Liver (tissue), 9 donors: ENCODE results near the gene EXOC6B. TPM values are rescaled to one million over a fixed set of nuclear protein-coding genes. Genes with fewer than 3 reads are reported as not detected.

ENCODE experiments used
- DNase-seq: peaks from one replicate; pipeline ENCODE4 v3.0.0-alpha.2; 2017; ENCODE audit warnings: low spot score
- H3K27ac ChIP-seq, 2 donors: one replicate each; pipeline ENCODE4 v1.7.0; 2013; ENCODE audit warnings: inconsistent platforms in 2 of 2, low read length in 2 of 2, control low read depth in 1 of 2, low read depth in 1 of 2, mild to moderate bottlenecking in 1 of 2
- H3K27me3 ChIP-seq, 4 donors: one replicate each; pipeline versions ENCODE4 v1.6.1 to v1.7.0; 2013; ENCODE audit warnings: low read length in 3 of 4, inconsistent platforms in 1 of 4, mild to moderate bottlenecking in 1 of 4, moderate library complexity in 1 of 4; ENCODE audit not compliant: control insufficient read depth in 4 of 4, insufficient read depth in 4 of 4
- H3K36me3 ChIP-seq, 4 donors: one replicate each; pipeline versions ENCODE4 v1.6.1 to v1.7.0; 2013; ENCODE audit warnings: low read length in 3 of 4, mild to moderate bottlenecking in 3 of 4, low read depth in 1 of 4, moderate library complexity in 1 of 4; ENCODE audit not compliant: control insufficient read depth in 4 of 4, insufficient read depth in 3 of 4
- H3K4me1 ChIP-seq, 4 donors: one replicate each; pipeline versions ENCODE4 v1.6.1 to v1.7.0; 2013; ENCODE audit warnings: low read length in 3 of 4, mild to moderate bottlenecking in 3 of 4, moderate library complexity in 1 of 4; ENCODE audit not compliant: control insufficient read depth in 4 of 4, insufficient read depth in 4 of 4
- H3K4me3 ChIP-seq, 3 donors: one replicate each; pipeline versions ENCODE4 v1.6.1 to v1.7.0; 2013; ENCODE audit warnings: low read length in 3 of 3, control low read depth in 1 of 3, low read depth in 1 of 3, mild to moderate bottlenecking in 1 of 3
- H3K9ac ChIP-seq, 2 donors: one replicate each; pipeline ENCODE4 v1.7.0; 2013; ENCODE audit warnings: low read length in 2 of 2, mild to moderate bottlenecking in 2 of 2, moderate library complexity in 2 of 2, control low read depth in 1 of 2, low read depth in 1 of 2
- H3K9me3 ChIP-seq, 4 donors: one replicate each; pipeline versions ENCODE4 v1.6.1 to v1.7.0; 2013; ENCODE audit warnings: low read length in 3 of 4; ENCODE audit not compliant: control insufficient read depth in 4 of 4
- CTCF ChIP-seq: fragments of 150-350 bp; IDR thresholded peaks from 2 replicates; pipeline ENCODE4 v1.5.1; 2017; ENCODE audit warnings: improper control_type of control experiment, low read depth, low read length; ENCODE audit not compliant: missing input control
- EGR1 ChIP-seq, 2 donors: IDR thresholded peaks; 2 replicates each; pipeline ENCODE4 v1.6.1; 2016 to 2018; ENCODE audit warnings: antibody characterized with exemption in 2 of 2, low read depth in 2 of 2
- HNF4A ChIP-seq, 2 donors: conservative IDR thresholded peaks; 2 replicates each; pipeline ENCODE4 v1.6.1; 2016; ENCODE audit warnings: antibody characterized with exemption in 2 of 2, mild to moderate bottlenecking in 2 of 2
- HNF4G ChIP-seq: IDR thresholded peaks from 2 replicates; pipeline ENCODE4 v1.6.1; 2016; ENCODE audit warnings: antibody characterized with exemption
- RAD21 ChIP-seq, 2 donors: IDR thresholded peaks; 2 replicates each; pipeline ENCODE4 v1.6.1; 2016; ENCODE audit warnings: antibody characterized with exemption in 2 of 2, mild to moderate bottlenecking in 2 of 2
- RXRA ChIP-seq, 2 donors: IDR thresholded peaks; 2 replicates each; pipeline ENCODE4 v1.6.1; 2017 to 2018; ENCODE audit warnings: antibody characterized with exemption in 2 of 2, mild to moderate bottlenecking in 1 of 2
- SP1 ChIP-seq: IDR thresholded peaks from 2 replicates; pipeline ENCODE4 v1.6.1; 2018; ENCODE audit warnings: antibody characterized with exemption, mild to moderate bottlenecking
- WGBS: extraction: QIAGEN DNeasy Blood & Tissue Kit; methylation state at CpG from one replicate; pipeline ENCODE4 v1.1.7; 2013; 5-methylcytosine and 5-hydroxymethylcytosine counted together
- polyA plus RNA-seq, 2 donors: library from polyadenylated mRNA; stranded (reverse) in 1 of 2; unstranded in 1 of 2; fragments of 200-250 nt in 1 of 2; fragments of >200 nt in 1 of 2; fragmentation: Nextera tagmentation in 1 of 2; extraction: Ambion mirVana in 1 of 2; gene quantifications; one replicate each; pipeline versions ENCODE4 v1.2.1 to v1.2.3, GENCODE V29; 2013 to 2015
- total RNA-seq, 2 donors: library from RNA; depleted of rRNA; stranded (reverse); fragments of >200 nt; gene quantifications; one replicate each; pipeline ENCODE4 v1.2.3, GENCODE V29; 2014
- TF ChIP-seq, protein P1 (sequence below): IDR thresholded peaks from 2 replicates; pipeline ENCODE4 v1.6.1; 2016; ENCODE audit warnings: antibody characterized with exemption
- TF ChIP-seq, protein P2 (sequence below): IDR thresholded peaks from 2 replicates; pipeline ENCODE4 v1.6.1; 2016; ENCODE audit warnings: antibody characterized with exemption
- donor health status: healthy.
- donor health status: healthy.
- donor health status: healthy.
- donor health status: healthy.
- donor health status: healthy.

EXOC6B gene
- total and polyA plus RNA-seq, 4 donors = 1.7 to 9.5 (median 5.5) TPM

DNA sequence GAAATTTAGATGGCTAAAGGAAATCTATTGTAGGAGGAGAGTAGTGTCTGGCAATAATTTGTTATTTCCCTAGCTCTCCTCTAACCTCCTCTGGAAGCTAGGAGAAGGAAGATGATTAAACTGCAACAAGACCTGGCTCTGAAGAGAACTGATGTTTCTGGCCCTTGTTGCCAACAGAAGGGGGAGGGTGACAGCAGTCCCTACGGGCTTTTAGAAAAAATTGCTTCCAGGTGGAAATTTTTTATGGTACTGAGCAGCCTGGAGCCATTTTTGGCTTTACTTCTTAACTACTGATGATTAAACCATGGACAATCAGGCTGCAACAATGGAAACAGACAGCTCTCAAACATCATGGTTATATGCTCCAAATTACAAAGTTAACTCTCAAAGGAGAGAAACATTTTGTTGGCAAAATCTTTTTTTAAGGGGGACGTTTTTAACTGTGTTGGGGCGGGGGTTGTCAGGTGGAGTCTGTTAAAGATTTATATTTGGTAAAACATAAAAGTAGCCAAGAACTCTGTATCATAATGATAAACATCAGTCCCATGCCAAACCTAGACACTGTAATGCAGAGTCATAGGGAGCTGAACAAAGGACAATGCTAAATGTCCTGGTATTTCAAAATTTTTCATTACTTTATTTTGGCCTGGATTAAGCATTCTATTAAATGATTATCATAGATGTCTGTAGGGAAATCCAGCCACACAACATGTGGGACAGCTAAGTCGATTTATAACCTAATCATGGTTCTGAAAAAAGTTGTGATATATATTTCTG lies 70.0 kb downstream of the EXOC6B start:
- no peak overlapping the region for H3K9ac ChIP-seq
- no peak for DNase-seq
- H3K4me1 ChIP-seq = no peaks in the 10 kb centered on the region

DNA sequence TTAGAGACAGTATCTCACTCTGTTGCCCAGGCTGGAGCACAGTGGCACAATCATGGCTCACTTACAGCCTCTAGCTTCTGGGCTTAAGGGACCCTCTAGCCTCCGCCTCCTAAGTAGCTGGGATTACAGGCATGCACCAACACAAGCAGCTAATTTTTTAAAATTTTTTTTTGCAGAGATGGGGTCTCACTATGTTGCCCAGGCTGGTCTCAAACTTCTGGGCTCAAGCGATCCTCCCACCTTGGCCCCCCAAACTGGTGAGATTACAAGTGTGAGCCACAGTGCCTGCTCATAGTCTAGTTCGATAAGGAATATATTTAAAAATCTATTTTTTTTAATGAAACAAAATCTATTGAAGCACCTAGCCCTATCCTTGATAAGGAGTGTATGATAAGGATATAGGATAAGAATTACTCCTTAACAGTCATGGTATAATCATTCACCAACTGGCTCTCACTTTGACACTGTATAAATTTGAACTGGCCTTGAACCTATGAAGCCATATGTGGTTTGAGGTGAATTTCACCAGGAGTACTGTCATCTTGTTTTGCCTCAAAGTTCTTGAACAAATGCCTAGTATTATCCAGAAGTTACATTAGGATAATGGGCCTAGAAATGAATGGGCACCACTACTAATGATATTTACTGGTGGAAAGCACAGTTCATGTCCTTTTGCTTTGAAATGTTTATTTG lies 71.1 kb downstream of the EXOC6B start:
- H3K4me1 ChIP-seq = no peaks in the 10 kb centered on the region
- no peaks in the 10 kb centered on the region for H3K36me3 ChIP-seq
- no peaks in the 10 kb centered on the region for H3K27me3 ChIP-seq
- no peak for DNase-seq
- H3K9ac ChIP-seq = no peak overlapping the region
- H3K27ac ChIP-seq = no peak overlapping the region
- no peak overlapping the region for H3K4me3 ChIP-seq
- TF ChIP-seq, protein P1, sequence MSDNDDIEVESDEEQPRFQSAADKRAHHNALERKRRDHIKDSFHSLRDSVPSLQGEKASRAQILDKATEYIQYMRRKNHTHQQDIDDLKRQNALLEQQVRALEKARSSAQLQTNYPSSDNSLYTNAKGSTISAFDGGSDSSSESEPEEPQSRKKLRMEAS = no peak
- TF ChIP-seq, protein P2, sequence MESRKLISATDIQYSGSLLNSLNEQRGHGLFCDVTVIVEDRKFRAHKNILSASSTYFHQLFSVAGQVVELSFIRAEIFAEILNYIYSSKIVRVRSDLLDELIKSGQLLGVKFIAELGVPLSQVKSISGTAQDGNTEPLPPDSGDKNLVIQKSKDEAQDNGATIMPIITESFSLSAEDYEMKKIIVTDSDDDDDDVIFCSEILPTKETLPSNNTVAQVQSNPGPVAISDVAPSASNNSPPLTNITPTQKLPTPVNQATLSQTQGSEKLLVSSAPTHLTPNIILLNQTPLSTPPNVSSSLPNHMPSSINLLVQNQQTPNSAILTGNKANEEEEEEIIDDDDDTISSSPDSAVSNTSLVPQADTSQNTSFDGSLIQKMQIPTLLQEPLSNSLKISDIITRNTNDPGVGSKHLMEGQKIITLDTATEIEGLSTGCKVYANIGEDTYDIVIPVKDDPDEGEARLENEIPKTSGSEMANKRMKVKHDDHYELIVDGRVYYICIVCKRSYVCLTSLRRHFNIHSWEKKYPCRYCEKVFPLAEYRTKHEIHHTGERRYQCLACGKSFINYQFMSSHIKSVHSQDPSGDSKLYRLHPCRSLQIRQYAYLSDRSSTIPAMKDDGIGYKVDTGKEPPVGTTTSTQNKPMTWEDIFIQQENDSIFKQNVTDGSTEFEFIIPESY = no peak
- TF ChIP-seq SP1 (no peak), RXRA (IDR thresholded peaks at IDR 0.05) (no peak), CTCF (no peak)
- 96% methylated on average over 3 of the region's 3 CpGs for WGBS
- no peaks in the 10 kb centered on the region for H3K9me3 ChIP-seq

More for the DNA sequence above, 70.0 kb downstream of the EXOC6B start:
- Histone ChIP-seq H3K27ac (no peak overlapping the region), H3K4me3 (no peak overlapping the region), H3K27me3 (no peaks in the 10 kb centered on the region), H3K36me3 (no peaks in the 10 kb centered on the region), H3K9me3 (no peaks in the 10 kb centered on the region)
- WGBS = 80% methylated on average over 4 of the region's 4 CpGs
- no peak for TF ChIP-seq EGR1 (IDR thresholded peaks at IDR 0.05; ENCODE audit: low read depth in 2 of 2)
- no peak for TF ChIP-seq HNF4G
- TF ChIP-seq RAD21 (IDR thresholded peaks at IDR 0.05) = no peak
- TF ChIP-seq, protein P2 = no peak
- no peak for TF ChIP-seq RXRA (IDR thresholded peaks at IDR 0.05)
- TF ChIP-seq HNF4A (conservative IDR thresholded peaks at IDR 0.05) = no peak
